Body of pancreas (tissue), 4 donors: ENCODE measurements around the gene CRX. TPM values are rescaled to one million over a fixed set of nuclear protein-coding genes. Genes with fewer than 3 reads are reported as not detected.
"Not testable (repeated sequence)": the region's sequence is repeated elsewhere in the genome, so short reads cannot be mapped to it uniquely, and the experiment has no call there.

Experiments used
- ATAC-seq: fragments of 150-250 bp; one replicate; pipeline ENCODE4 v1.9.1; 2016
- DNase-seq, 4 donors: peaks; one replicate each; pipeline ENCODE4 v3.0.0-alpha.2; 2019
- H3K27ac ChIP-seq, 4 donors: fragments of 200-600 bp; sonication (generic); 1 replicate in 3 of 4; 2 replicates in 1 of 4; pipeline versions ENCODE4 v1.5.1 to v1.6.1; 2016 to 2019; ENCODE audit warnings: mild to moderate bottlenecking in 1 of 4, mixed read lengths in 1 of 4, moderate library complexity in 1 of 4
- H3K27me3 ChIP-seq, 2 donors: fragments of 200-600 bp; sonication (generic); one replicate each; pipeline ENCODE4 v1.6.0; 2016; ENCODE audit warnings: mild to moderate bottlenecking in 1 of 2
- H3K36me3 ChIP-seq, 2 donors: fragments of 200-600 bp; sonication (generic); replicated peaks in 1 of 2; 2 replicates each; pipeline ENCODE4 v1.5.1; 2016; ENCODE audit warnings: low read depth in 2 of 2; ENCODE audit not compliant: insufficient read depth in 1 of 2
- H3K4me1 ChIP-seq: fragments of 200-600 bp; sonication (generic); one replicate; pipeline ENCODE4 v1.6.0; 2016
- H3K4me3 ChIP-seq, 2 donors: fragments of 200-600 bp; sonication (generic); 1 replicate in 1 of 2; 2 replicates in 1 of 2; pipeline ENCODE4 v1.5.1; 2016 to 2019
- H3K9me3 ChIP-seq, 3 donors: fragments of 200-600 bp; sonication (generic); 1 replicate in 2 of 3; 2 replicates in 1 of 3; pipeline ENCODE4 v1.5.1; 2016
- POLR2A ChIP-seq, 3 donors: fragments of 450-650 bp; IDR thresholded peaks; one replicate each; pipeline ENCODE4 v1.6.1; 2016; ENCODE audit warnings: antibody characterized with exemption in 3 of 3, mild to moderate bottlenecking in 2 of 3
- WGBS, 2 donors: methylation state at CpG; one replicate each; pipeline ENCODE4 v1.1.5; 2017; 5-methylcytosine and 5-hydroxymethylcytosine counted together
- intact Hi-C: fragments of 100-400 bp; cut with DNase I; formaldehyde crosslinking; loops from one replicate; pipeline ENCODE4 v1.15.1; 2023
- total RNA-seq, 2 donors: library from RNA; depleted of rRNA; stranded (reverse); fragments of >200 nt; gene quantifications; one replicate each; pipeline ENCODE4 v1.1.0, GENCODE V29; 2016
- TF ChIP-seq, protein P1 (sequence below), 7 experiments: fragments of 450-650 bp in 4 of 7; fragments of 200-600 bp in 3 of 7; sonication (generic) in 3 of 7; IDR thresholded peaks; one replicate each; pipeline ENCODE4 v1.5.1; 2016 to 2019; ENCODE audit warnings: antibody characterized with exemption in 7 of 7

CRX gene
- total RNA-seq, 2 donors from 2014 or later: not detected

DNA sequence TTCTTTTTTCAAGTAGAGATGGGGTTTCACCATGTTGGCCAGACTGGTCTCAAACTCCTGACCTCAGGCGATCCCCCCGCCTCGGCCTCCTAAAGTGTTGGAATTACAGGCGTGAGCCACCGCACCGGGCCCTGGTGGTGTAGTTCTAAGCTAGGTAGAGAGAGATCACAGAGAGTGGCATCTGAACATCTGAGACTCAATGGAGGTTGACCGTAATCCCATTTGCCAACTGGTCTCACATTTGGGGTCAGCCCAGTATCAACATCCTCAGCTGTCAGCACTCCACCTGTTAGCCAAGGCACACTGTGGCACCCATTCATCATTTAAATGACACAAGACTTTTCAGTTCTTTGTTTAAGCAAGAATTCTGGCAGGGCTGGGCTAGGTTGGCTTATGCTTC is 35.2 kb upstream of the CRX start:
- Histone ChIP-seq H3K36me3 (peaks cover 0 to 3% of the 10 kb centered on the region in 2 donors), H3K4me1 (peaks cover 11% of the 10 kb centered on the region), H3K27ac (no peak overlapping the region), H3K27me3 (no peaks in the 10 kb centered on the region), H3K9me3 (no peaks in the 10 kb centered on the region), H3K4me3 (no peak overlapping the region)
- no peak for TF ChIP-seq POLR2A (IDR thresholded peaks at IDR 0.05)
- TF ChIP-seq, protein P1, sequence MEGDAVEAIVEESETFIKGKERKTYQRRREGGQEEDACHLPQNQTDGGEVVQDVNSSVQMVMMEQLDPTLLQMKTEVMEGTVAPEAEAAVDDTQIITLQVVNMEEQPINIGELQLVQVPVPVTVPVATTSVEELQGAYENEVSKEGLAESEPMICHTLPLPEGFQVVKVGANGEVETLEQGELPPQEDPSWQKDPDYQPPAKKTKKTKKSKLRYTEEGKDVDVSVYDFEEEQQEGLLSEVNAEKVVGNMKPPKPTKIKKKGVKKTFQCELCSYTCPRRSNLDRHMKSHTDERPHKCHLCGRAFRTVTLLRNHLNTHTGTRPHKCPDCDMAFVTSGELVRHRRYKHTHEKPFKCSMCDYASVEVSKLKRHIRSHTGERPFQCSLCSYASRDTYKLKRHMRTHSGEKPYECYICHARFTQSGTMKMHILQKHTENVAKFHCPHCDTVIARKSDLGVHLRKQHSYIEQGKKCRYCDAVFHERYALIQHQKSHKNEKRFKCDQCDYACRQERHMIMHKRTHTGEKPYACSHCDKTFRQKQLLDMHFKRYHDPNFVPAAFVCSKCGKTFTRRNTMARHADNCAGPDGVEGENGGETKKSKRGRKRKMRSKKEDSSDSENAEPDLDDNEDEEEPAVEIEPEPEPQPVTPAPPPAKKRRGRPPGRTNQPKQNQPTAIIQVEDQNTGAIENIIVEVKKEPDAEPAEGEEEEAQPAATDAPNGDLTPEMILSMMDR (IDR thresholded peaks at IDR 0.05): no peak
- DNase-seq (no peak), ATAC-seq (no peak)
- WGBS, 2 donors: 94 to 96% methylated on average over 7 of the region's 7 CpGs
- intact Hi-C loops: loop anchor here (5.0 kb wide), 1 partner anchor 34 kb away; no protein-coding TSS in a partner anchor

DNA sequence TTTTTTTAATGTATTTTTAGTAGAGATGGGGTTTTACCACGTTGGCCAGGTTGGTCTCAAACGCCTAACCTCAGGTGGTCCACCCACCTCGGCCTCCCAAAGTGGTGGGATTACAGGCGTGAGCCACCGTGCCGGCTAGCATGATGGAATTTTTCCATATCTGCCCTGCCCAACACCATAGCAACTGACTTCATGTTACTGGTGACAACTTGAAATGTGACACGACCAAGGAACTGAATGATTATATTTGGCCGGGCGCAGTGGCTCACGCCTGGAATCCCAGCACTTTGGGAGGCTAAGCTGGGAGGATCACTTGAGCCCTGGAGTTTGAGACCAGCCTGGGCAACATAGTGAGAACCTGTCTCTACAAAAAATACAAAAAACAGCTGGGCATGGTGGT is 34.4 kb upstream of the CRX start:
- not testable (repeated sequence) for DNase-seq, H3K36me3 ChIP-seq, H3K9me3 ChIP-seq, H3K27me3 ChIP-seq, ATAC-seq, H3K27ac ChIP-seq, H3K4me3 ChIP-seq, H3K4me1 ChIP-seq
- 70 to 72% methylated on average over 7 to 10 of the region's 10 CpGs for WGBS, 2 donors
- intact Hi-C loops: loop anchor here (5.0 kb wide), 1 partner anchor 35 kb away; no protein-coding TSS in a partner anchor

DNA sequence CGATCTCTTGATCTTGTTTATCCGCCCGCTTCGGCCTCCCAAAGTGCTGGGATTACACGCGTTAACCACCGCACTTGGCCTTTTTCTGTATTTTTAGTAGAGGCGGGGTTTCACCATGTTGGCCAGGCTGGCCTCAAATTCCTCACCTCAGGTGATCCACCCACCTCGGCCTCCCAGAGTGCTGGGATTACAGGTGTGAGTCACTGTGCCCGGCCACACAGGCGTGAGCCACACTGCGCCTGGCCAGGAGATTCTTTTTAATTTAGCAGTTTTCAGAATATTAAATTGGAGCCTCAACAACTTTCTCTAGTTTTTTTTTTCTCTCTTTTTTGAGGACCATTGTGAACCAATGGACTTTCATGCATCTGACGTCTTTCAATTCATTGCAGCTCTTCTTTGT is 31.9 kb upstream of the CRX start:
- not testable (repeated sequence) for ATAC-seq, H3K4me3 ChIP-seq, H3K36me3 ChIP-seq, H3K9me3 ChIP-seq, H3K27ac ChIP-seq, H3K4me1 ChIP-seq, DNase-seq, H3K27me3 ChIP-seq
- intact Hi-C loops: loop anchor here (5.0 kb wide), 1 partner anchor 38 kb away; no protein-coding TSS in a partner anchor
- WGBS, 2 donors: 75 to 88% methylated on average over 13 of the region's 13 CpGs

DNA sequence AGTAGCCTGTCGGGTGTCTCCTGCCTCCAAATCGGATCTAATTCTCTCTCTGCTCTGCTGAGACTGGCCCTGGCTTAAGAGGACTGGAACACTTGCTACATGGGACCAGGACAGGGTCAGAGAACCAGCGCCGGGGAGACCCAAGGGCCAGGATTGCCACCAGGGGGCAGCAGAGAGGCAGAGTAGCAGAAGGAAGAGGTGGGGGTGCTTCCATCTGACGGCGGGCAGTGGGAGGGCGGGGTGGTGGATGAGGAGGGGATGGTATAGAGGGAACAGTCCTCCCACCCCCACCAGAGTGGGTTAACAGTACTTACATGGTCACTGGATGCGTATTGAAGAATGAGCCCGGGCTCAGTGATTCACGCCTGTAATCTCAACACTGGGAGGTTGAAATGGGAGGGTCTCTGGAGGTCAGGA is 31.3 kb upstream of the CRX start:
- Histone ChIP-seq H3K27ac (no peak overlapping the region), H3K27me3 (no peaks in the 10 kb centered on the region), H3K9me3 (peaks cover 0 to 4% (median 0%) of the 10 kb centered on the region in 3 donors), H3K4me3 (no peak overlapping the region), H3K36me3 (no peaks in the 10 kb centered on the region), H3K4me1 (no peaks in the 10 kb centered on the region)
- peak; percentile 80 to 91 (median 83) for DNase-seq
- peak; percentile 71 for ATAC-seq
- no peak for TF ChIP-seq POLR2A (IDR thresholded peaks at IDR 0.05)
- TF ChIP-seq, protein P1 (IDR thresholded peaks at IDR 0.05): peak; percentile 60 to 89 (median 73)
- intact Hi-C loops: no loop called here
- WGBS, 2 donors: 4 to 10% methylated on average over 9 to 10 of the region's 10 CpGs

DNA sequence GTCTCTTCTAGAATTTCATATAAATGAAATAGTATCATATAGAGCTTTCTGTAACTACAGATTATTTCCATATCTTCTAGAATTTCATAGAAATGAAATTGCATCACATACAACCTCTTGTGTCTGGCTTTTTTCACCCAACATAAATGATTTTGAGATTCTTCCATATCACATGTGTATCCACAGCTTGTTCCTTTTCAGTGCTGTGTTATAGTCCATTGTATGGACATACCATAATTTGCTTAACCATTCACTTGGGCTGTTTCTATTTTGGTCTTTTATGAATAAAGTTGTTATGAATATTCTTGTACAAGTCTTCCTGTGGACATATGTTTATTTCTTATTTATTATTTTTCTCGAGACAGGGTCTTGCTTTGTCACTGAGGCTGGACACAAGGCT is 29.1 kb upstream of the CRX start:
- ATAC-seq (no peak), DNase-seq (no peak)
- peaks cover 0 to 4% (median 0%) of the 10 kb centered on the region in 3 donors for H3K9me3 ChIP-seq
- H3K27ac ChIP-seq: no peak overlapping the region
- H3K4me3 ChIP-seq: no peak overlapping the region
- 82 to 94% methylated on average over 1 of the region's 1 CpG for WGBS, 2 donors
- no peaks in the 10 kb centered on the region for H3K4me1 ChIP-seq
- no peaks in the 10 kb centered on the region for H3K27me3 ChIP-seq
- no peaks in the 10 kb centered on the region for H3K36me3 ChIP-seq
- intact Hi-C loops: no loop called here
- TF ChIP-seq POLR2A (IDR thresholded peaks at IDR 0.05): no peak
- TF ChIP-seq, protein P1 (IDR thresholded peaks at IDR 0.05): no peak

DNA sequence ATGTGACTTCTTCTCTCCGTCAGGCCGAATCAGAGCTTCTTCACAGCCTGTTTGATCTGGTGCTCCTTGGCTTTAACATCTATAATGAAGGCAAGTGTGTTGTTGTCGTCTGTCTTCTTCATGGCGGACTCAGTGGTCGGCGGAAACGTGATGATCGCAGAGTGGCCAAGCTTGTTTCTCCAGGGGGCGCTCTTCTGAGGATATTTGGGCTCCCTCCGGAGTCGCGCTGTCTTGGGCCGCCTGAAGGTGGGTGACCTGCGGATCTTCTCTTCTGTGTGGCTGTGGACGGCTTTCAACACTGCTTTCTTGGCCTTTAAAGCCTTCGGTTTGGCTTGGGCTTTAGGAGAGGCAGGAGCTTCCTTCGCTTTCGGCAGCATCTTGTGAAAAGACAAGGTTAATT is 27.2 kb upstream of the CRX start:
- Histone ChIP-seq H3K36me3 (no peaks in the 10 kb centered on the region), H3K27me3 (no peaks in the 10 kb centered on the region), H3K9me3 (peaks cover 0 to 4% (median 0%) of the 10 kb centered on the region in 3 donors), H3K4me3 (no peak overlapping the region), H3K27ac (no peak overlapping the region), H3K4me1 (no peaks in the 10 kb centered on the region)
- WGBS, 2 donors: 75 to 79% methylated on average over 14 to 18 of the region's 18 CpGs
- TF ChIP-seq, protein P1 (IDR thresholded peaks at IDR 0.05): no peak
- no peak for TF ChIP-seq POLR2A (IDR thresholded peaks at IDR 0.05)
- DNase-seq: no peak
- ATAC-seq: no peak
- intact Hi-C loops: no loop called here
